DND-41 (cell line): Measurements from ENCODE around the gene HSPB9.

Experiments used
- ATAC-seq: fragments of 200-7000 bp; cut with Tn5 transposase; 3 replicates; pipeline ENCODE4 v1.9.1; 2021; ENCODE audit warnings: low read depth; ENCODE audit not compliant: insufficient read depth
- DNase-seq: peaks from one replicate; pipeline ENCODE4 v3.0.0-alpha.2; 2020
- H2AFZ ChIP-seq: 2 replicates; pipeline ENCODE4 v1.6.0; 2012; ENCODE audit warnings: low read depth, low read length
- H3K27ac ChIP-seq: 2 replicates; pipeline ENCODE4 v1.5.1; 2012; ENCODE audit warnings: low read length, inconsistent platforms
- H3K27me3 ChIP-seq: fragments of 200-600 bp; sonication (generic); 2 replicates; pipeline ENCODE4 v1.6.0; 2012; ENCODE audit warnings: low read length, mild to moderate bottlenecking, inconsistent platforms; ENCODE audit not compliant: insufficient read depth, poor library complexity
- H3K36me3 ChIP-seq: 2 replicates; pipeline ENCODE4 v1.5.1; 2012; ENCODE audit warnings: low read length, inconsistent platforms; ENCODE audit not compliant: insufficient read depth
- H3K4me1 ChIP-seq: 2 replicates; pipeline ENCODE4 v1.5.1; 2012; ENCODE audit warnings: mild to moderate bottlenecking, low read length; ENCODE audit not compliant: insufficient read depth
- H3K4me2 ChIP-seq: 2 replicates; pipeline ENCODE4 v1.6.0; 2012; ENCODE audit warnings: mild to moderate bottlenecking, moderate library complexity, low read length, inconsistent platforms; ENCODE audit not compliant: insufficient read depth
- H3K4me3 ChIP-seq, 2 experiments: fragments of 200-600 bp in 1 of 2; shearing (Covaris generic) in 1 of 2; 2 replicates each; pipeline ENCODE4 v1.5.1; 2012 to 2016; ENCODE audit warnings: inconsistent platforms in 2 of 2, low read length in 2 of 2, mild to moderate bottlenecking in 2 of 2, low read depth in 1 of 2, moderate library complexity in 1 of 2
- H3K79me2 ChIP-seq: 2 replicates; pipeline ENCODE4 v1.6.0; 2012; ENCODE audit warnings: low read length, inconsistent platforms; ENCODE audit not compliant: insufficient read depth
- H3K9ac ChIP-seq: 2 replicates; pipeline ENCODE4 v1.6.0; 2012; ENCODE audit warnings: low read depth, mild to moderate bottlenecking, inconsistent platforms, low read length, moderate library complexity
- H3K9me3 ChIP-seq: 2 replicates; pipeline ENCODE4 v1.5.1; 2012; ENCODE audit warnings: low read length, moderate library complexity, mild to moderate bottlenecking, inconsistent platforms; ENCODE audit not compliant: insufficient read depth, severe bottlenecking
- H4K20me1 ChIP-seq: 2 replicates; pipeline ENCODE4 v1.6.0; 2012; ENCODE audit warnings: low read length; ENCODE audit not compliant: insufficient read depth
- EZH2 ChIP-seq: IDR thresholded peaks from 3 replicates; pipeline ENCODE4 v1.6.1; 2012; ENCODE audit warnings: borderline replicate concordance, low read depth, mild to moderate bottlenecking, moderate library complexity, low read length, inconsistent platforms; ENCODE audit not compliant: severe bottlenecking
- TF ChIP-seq, protein P1 (sequence below): IDR thresholded peaks from 2 replicates; pipeline ENCODE4 v1.5.1; 2012; ENCODE audit warnings: borderline replicate concordance, low read length, moderate library complexity, mild to moderate bottlenecking; ENCODE audit not compliant: poor library complexity, severe bottlenecking; ENCODE audit errors: extremely low read depth

Gene HSPB9

DNA sequence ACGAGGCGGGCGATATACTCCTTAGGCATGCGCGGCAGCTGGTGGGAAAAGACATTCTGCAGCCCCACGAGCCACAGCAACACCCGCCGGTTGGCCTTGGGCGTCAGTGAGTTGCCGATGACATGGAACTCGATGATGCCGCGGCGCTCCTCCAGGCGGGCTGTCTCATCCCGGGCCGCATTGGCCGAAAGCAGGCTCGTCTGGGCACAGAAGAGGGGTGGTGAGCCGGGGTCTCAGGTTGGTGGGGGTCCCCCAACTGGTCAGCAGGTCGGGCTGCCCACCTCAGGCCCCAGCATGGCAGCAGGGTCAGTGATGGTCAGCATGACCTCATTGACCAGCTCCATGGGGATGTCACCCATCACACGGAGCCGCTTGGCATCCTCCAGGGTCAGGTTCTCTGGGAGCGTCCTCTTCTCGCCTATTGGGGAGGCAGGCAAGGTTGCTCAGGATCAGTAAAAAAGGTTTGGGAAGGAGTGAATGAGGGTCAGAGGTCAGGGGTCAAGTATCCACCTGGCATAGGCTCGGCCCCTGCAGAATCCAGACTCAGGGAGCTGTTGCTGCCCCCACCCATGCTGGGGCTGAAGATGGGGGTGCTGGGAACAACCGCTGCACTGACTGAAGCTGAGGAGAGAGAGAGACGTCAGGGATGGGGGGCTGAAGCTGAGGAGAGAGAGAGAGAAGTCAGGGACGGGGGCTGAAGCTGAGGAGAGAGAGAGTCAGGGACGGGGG is 5.0 kb upstream of the HSPB9 start:
- Histone ChIP-seq H3K4me3 (no peak overlapping the region), H3K79me2 (peaks cover 14% of the 10 kb centered on the region), H3K27me3 (no peaks in the 10 kb centered on the region), H3K9ac (no peak overlapping the region), H3K4me1 (peaks cover 62% of the 10 kb centered on the region), H4K20me1 (no peaks in the 10 kb centered on the region), H3K36me3 (peaks cover 62% of the 10 kb centered on the region), H3K9me3 (no peaks in the 10 kb centered on the region), H3K27ac (no peak overlapping the region), H3K4me2 (no peak overlapping the region), H2AFZ (no peak overlapping the region)
- TF ChIP-seq, protein P1, sequence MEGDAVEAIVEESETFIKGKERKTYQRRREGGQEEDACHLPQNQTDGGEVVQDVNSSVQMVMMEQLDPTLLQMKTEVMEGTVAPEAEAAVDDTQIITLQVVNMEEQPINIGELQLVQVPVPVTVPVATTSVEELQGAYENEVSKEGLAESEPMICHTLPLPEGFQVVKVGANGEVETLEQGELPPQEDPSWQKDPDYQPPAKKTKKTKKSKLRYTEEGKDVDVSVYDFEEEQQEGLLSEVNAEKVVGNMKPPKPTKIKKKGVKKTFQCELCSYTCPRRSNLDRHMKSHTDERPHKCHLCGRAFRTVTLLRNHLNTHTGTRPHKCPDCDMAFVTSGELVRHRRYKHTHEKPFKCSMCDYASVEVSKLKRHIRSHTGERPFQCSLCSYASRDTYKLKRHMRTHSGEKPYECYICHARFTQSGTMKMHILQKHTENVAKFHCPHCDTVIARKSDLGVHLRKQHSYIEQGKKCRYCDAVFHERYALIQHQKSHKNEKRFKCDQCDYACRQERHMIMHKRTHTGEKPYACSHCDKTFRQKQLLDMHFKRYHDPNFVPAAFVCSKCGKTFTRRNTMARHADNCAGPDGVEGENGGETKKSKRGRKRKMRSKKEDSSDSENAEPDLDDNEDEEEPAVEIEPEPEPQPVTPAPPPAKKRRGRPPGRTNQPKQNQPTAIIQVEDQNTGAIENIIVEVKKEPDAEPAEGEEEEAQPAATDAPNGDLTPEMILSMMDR: no peak
- no peak for TF ChIP-seq EZH2
- ATAC-seq (no peak), DNase-seq (no peak)

DNA sequence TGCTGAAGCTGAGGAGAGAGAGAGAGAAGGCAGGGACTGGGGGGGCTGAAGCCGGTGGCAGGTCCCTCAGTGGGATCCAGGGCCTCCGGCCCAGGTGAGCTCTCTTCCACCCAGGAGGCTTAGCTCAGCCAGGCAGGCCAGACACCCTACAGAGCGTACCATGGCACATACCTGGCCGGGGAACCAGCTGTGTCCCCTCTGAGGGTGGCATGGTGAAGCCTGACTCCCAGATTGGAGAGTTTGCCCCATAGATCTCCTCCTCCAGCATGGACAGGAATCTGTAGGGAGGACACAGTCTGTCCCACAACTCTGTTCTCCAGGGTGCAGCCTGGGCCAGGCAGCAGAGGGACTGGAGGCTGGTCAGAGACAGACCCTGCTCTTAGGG is 4.5 kb upstream of the HSPB9 start:
- H3K9ac ChIP-seq: no peak overlapping the region
- H3K4me3 ChIP-seq: no peak overlapping the region
- H3K36me3 ChIP-seq: peaks cover 64% of the 10 kb centered on the region
- no peak overlapping the region for H3K4me2 ChIP-seq
- H3K27me3 ChIP-seq: no peaks in the 10 kb centered on the region
- ATAC-seq (no peak), DNase-seq (no peak)
- no peak overlapping the region for H3K27ac ChIP-seq
- peaks cover 14% of the 10 kb centered on the region for H3K79me2 ChIP-seq
- peaks cover 56% of the 10 kb centered on the region for H3K4me1 ChIP-seq
- no peaks in the 10 kb centered on the region for H4K20me1 ChIP-seq
- H3K9me3 ChIP-seq: no peaks in the 10 kb centered on the region
- H2AFZ ChIP-seq: no peak overlapping the region
- no peak for TF ChIP-seq EZH2
- TF ChIP-seq, protein P1: no peak

DNA sequence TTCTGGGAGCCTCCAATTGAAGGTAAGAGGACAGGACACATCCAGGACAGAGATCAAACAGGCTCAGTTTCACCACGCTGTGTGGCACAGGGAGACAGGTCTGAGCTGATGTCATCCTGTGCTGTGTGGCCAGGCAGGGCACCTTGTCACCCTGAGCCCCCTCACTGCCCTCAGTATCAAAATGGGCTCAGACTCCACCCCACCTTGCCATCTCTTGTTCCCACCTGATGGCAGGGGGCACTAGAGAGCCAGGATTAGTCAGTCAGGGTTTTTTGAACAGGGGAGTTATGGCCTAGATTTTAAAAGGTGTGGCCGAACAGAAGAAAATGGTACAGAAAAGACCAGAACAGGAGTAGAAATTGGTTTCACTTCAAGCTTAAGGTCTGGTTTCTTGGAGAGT is 4.1 kb upstream of the HSPB9 start:
- TF ChIP-seq EZH2: no peak
- TF ChIP-seq, protein P1: peak; percentile 67
- Histone ChIP-seq H3K4me3 (no peak overlapping the region), H3K4me1 (peaks cover 52% of the 10 kb centered on the region), H3K9me3 (no peaks in the 10 kb centered on the region), H3K79me2 (peaks cover 14% of the 10 kb centered on the region), H3K9ac (no peak overlapping the region), H3K4me2 (no peak overlapping the region), H3K27me3 (no peaks in the 10 kb centered on the region), H2AFZ (no peak overlapping the region), H3K36me3 (peaks cover 63% of the 10 kb centered on the region), H4K20me1 (no peaks in the 10 kb centered on the region), H3K27ac (no peak overlapping the region)
- ATAC-seq: no peak
- DNase-seq: peak; percentile 57
